Right lobe of liver (tissue), 4 donors: ENCODE measurements around the gene GRK7.
"Not testable (repeated sequence)": the region's sequence is repeated elsewhere in the genome, so short reads cannot be mapped to it uniquely, and the experiment has no call there.

Source experiments
- POLR2A ChIP-seq: fragments of 450-650 bp; IDR thresholded peaks from one replicate; pipeline ENCODE4 v1.6.1; 2017; ENCODE audit warnings: antibody characterized with exemption, mild to moderate bottlenecking
- TF ChIP-seq, protein P1 (sequence below), 4 donors: fragments of 200-600 bp in 3 of 4; fragments of 450-650 bp in 1 of 4; IDR thresholded peaks; one replicate each; pipeline versions ENCODE4 v1.5.1 to v1.8.0; 2016 to 2022; ENCODE audit warnings: antibody characterized with exemption in 4 of 4, mild to moderate bottlenecking in 2 of 4
- donor health status: DM: no; HTN: no; CAD: no.
- donor health status: DM: no; HTN: no; CAD: no.
- donor health status: DM: no; HTN: yes; CAD: no.

DNA sequence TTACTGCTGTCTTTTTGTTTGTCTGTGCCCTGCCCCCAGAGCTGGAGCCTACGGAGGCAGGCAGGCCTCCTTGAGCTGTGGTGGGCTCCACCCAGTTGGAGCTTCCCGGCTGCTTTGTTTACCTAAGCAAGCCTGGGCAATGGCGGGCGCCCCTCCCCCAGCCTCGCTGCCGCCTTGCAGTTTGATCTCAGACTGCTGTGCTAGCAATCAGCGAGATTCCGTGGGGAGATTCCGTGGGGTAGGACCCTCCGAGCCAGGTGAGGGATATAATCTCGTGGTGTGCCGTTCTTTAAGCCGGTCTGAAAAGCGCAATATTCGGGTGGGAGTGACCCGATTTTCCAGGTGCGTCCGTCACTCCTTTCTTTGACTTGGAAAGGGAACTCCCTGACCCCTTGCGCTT lies 656 bp upstream of the GRK7 start:
- TF ChIP-seq, protein P1, sequence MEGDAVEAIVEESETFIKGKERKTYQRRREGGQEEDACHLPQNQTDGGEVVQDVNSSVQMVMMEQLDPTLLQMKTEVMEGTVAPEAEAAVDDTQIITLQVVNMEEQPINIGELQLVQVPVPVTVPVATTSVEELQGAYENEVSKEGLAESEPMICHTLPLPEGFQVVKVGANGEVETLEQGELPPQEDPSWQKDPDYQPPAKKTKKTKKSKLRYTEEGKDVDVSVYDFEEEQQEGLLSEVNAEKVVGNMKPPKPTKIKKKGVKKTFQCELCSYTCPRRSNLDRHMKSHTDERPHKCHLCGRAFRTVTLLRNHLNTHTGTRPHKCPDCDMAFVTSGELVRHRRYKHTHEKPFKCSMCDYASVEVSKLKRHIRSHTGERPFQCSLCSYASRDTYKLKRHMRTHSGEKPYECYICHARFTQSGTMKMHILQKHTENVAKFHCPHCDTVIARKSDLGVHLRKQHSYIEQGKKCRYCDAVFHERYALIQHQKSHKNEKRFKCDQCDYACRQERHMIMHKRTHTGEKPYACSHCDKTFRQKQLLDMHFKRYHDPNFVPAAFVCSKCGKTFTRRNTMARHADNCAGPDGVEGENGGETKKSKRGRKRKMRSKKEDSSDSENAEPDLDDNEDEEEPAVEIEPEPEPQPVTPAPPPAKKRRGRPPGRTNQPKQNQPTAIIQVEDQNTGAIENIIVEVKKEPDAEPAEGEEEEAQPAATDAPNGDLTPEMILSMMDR (IDR thresholded peaks at IDR 0.05) = not testable (repeated sequence)
- TF ChIP-seq POLR2A = not testable (repeated sequence)
